DND-41 (cell line): ENCODE results near the gene CDH12.
"Not testable (repeated sequence)": the region's sequence is repeated elsewhere in the genome, so short reads cannot be mapped to it uniquely, and the experiment has no call there.

Experiments used
- ATAC-seq: fragments of 200-7000 bp; cut with Tn5 transposase; 3 replicates; pipeline ENCODE4 v1.9.1; 2021; ENCODE audit warnings: low read depth; ENCODE audit not compliant: insufficient read depth
- DNase-seq: peaks from one replicate; pipeline ENCODE4 v3.0.0-alpha.2; 2020
- H2AFZ ChIP-seq: 2 replicates; pipeline ENCODE4 v1.6.0; 2012; ENCODE audit warnings: low read depth, low read length
- H3K27ac ChIP-seq: 2 replicates; pipeline ENCODE4 v1.5.1; 2012; ENCODE audit warnings: low read length, inconsistent platforms
- H3K27me3 ChIP-seq: fragments of 200-600 bp; sonication (generic); 2 replicates; pipeline ENCODE4 v1.6.0; 2012; ENCODE audit warnings: low read length, mild to moderate bottlenecking, inconsistent platforms; ENCODE audit not compliant: insufficient read depth, poor library complexity
- H3K36me3 ChIP-seq: 2 replicates; pipeline ENCODE4 v1.5.1; 2012; ENCODE audit warnings: low read length, inconsistent platforms; ENCODE audit not compliant: insufficient read depth
- H3K4me1 ChIP-seq: 2 replicates; pipeline ENCODE4 v1.5.1; 2012; ENCODE audit warnings: mild to moderate bottlenecking, low read length; ENCODE audit not compliant: insufficient read depth
- H3K4me2 ChIP-seq: 2 replicates; pipeline ENCODE4 v1.6.0; 2012; ENCODE audit warnings: mild to moderate bottlenecking, moderate library complexity, low read length, inconsistent platforms; ENCODE audit not compliant: insufficient read depth
- H3K4me3 ChIP-seq, 2 experiments: fragments of 200-600 bp in 1 of 2; shearing (Covaris generic) in 1 of 2; 2 replicates each; pipeline ENCODE4 v1.5.1; 2012 to 2016; ENCODE audit warnings: inconsistent platforms in 2 of 2, low read length in 2 of 2, mild to moderate bottlenecking in 2 of 2, low read depth in 1 of 2, moderate library complexity in 1 of 2
- H3K79me2 ChIP-seq: 2 replicates; pipeline ENCODE4 v1.6.0; 2012; ENCODE audit warnings: low read length, inconsistent platforms; ENCODE audit not compliant: insufficient read depth
- H3K9ac ChIP-seq: 2 replicates; pipeline ENCODE4 v1.6.0; 2012; ENCODE audit warnings: low read depth, mild to moderate bottlenecking, inconsistent platforms, low read length, moderate library complexity
- H3K9me3 ChIP-seq: 2 replicates; pipeline ENCODE4 v1.5.1; 2012; ENCODE audit warnings: low read length, moderate library complexity, mild to moderate bottlenecking, inconsistent platforms; ENCODE audit not compliant: insufficient read depth, severe bottlenecking
- H4K20me1 ChIP-seq: 2 replicates; pipeline ENCODE4 v1.6.0; 2012; ENCODE audit warnings: low read length; ENCODE audit not compliant: insufficient read depth
- CTCF ChIP-seq: IDR thresholded peaks from 2 replicates; pipeline ENCODE4 v1.5.1; 2012; ENCODE audit warnings: borderline replicate concordance, low read length, moderate library complexity, mild to moderate bottlenecking; ENCODE audit not compliant: poor library complexity, severe bottlenecking; ENCODE audit errors: extremely low read depth
- EZH2 ChIP-seq: IDR thresholded peaks from 3 replicates; pipeline ENCODE4 v1.6.1; 2012; ENCODE audit warnings: borderline replicate concordance, low read depth, mild to moderate bottlenecking, moderate library complexity, low read length, inconsistent platforms; ENCODE audit not compliant: severe bottlenecking

Gene CDH12

GRCh38 chr5:22344000-22344399 is 509.1 kb downstream of the CDH12 start:
- H3K9ac ChIP-seq: no peak overlapping the region
- DNase-seq: no peak
- H3K79me2 ChIP-seq: no peaks in the 10 kb centered on the region
- no peak overlapping the region for H2AFZ ChIP-seq
- H3K9me3 ChIP-seq: no peaks in the 10 kb centered on the region
- H3K27me3 ChIP-seq: no peaks in the 10 kb centered on the region
- no peaks in the 10 kb centered on the region for H3K36me3 ChIP-seq
- no peak overlapping the region for H3K4me2 ChIP-seq
- no peaks in the 10 kb centered on the region for H4K20me1 ChIP-seq
- TF ChIP-seq CTCF (no peak), EZH2 (no peak)
- H3K4me1 ChIP-seq: no peaks in the 10 kb centered on the region
- no peak for ATAC-seq
- no peak overlapping the region for H3K27ac ChIP-seq
- H3K4me3 ChIP-seq: no peak overlapping the region

- Histone ChIP-seq H3K36me3 (no peaks in the 10 kb centered on the region), H3K4me3 (no peak overlapping the region), H3K4me2 (no peak overlapping the region), H3K27me3 (no peaks in the 10 kb centered on the region), H3K9me3 (peaks cover 4% of the 10 kb centered on the region), H3K4me1 (no peaks in the 10 kb centered on the region), H4K20me1 (no peaks in the 10 kb centered on the region), H2AFZ (no peak overlapping the region), H3K79me2 (no peaks in the 10 kb centered on the region), H3K27ac (no peak overlapping the region), H3K9ac (no peak overlapping the region)
- no peak for TF ChIP-seq CTCF
- TF ChIP-seq EZH2: no peak
- no peak for ATAC-seq
- no peak for DNase-seq
Measured at GRCh38 chr5:22341406-22341805, 511.7 kb downstream of the CDH12 start.

- not testable (repeated sequence) for H3K4me3 ChIP-seq, H3K27me3 ChIP-seq, H3K4me1 ChIP-seq, H3K4me2 ChIP-seq, ATAC-seq, H4K20me1 ChIP-seq, DNase-seq, H2AFZ ChIP-seq, H3K27ac ChIP-seq, H3K36me3 ChIP-seq, H3K9ac ChIP-seq, H3K9me3 ChIP-seq, H3K79me2 ChIP-seq
Measured at GRCh38 chr5:22332949-22333348, 520.2 kb downstream of the CDH12 start.

GRCh38 chr5:22329683-22330082 is 523.5 kb downstream of the CDH12 start:
- Histone ChIP-seq H3K4me1 (no peaks in the 10 kb centered on the region), H3K79me2 (no peaks in the 10 kb centered on the region), H3K4me2 (no peak overlapping the region), H3K36me3 (no peaks in the 10 kb centered on the region), H3K27me3 (no peaks in the 10 kb centered on the region), H3K9me3 (no peaks in the 10 kb centered on the region), H3K9ac (no peak overlapping the region), H2AFZ (no peak overlapping the region), H4K20me1 (no peaks in the 10 kb centered on the region), H3K4me3 (no peak overlapping the region), H3K27ac (no peak overlapping the region)
- DNase-seq (no peak), ATAC-seq (no peak)
- TF ChIP-seq EZH2 (no peak), CTCF (no peak)
